Glutamatergic neuron (in vitro differentiated cells): ENCODE data around the gene KCNH6. TPM values are rescaled to one million over a fixed set of nuclear protein-coding genes. Genes with fewer than 3 reads are reported as not detected.

Experiments used
- DNase-seq: peaks from one replicate; pipeline ENCODE4 v3.0.0; 2022
- H3K27ac Mint-ChIP-seq: one replicate; pipeline ENCODE4 v1.8.0; 2020; ENCODE audit warnings: mild to moderate bottlenecking, mixed read lengths, inconsistent platforms; ENCODE audit not compliant: unreplicated experiment
- H3K27me3 Mint-ChIP-seq: one replicate; pipeline ENCODE4 v1.8.0; 2020; ENCODE audit warnings: mild to moderate bottlenecking, moderate library complexity, mixed read lengths, inconsistent platforms; ENCODE audit not compliant: unreplicated experiment
- H3K36me3 Mint-ChIP-seq: one replicate; pipeline ENCODE4 v1.8.0; 2020; ENCODE audit warnings: mild to moderate bottlenecking, mixed read lengths, inconsistent platforms; ENCODE audit not compliant: unreplicated experiment
- H3K4me1 Mint-ChIP-seq: one replicate; pipeline ENCODE4 v1.8.0; 2020; ENCODE audit warnings: mild to moderate bottlenecking, low read depth, mixed read lengths, inconsistent platforms; ENCODE audit not compliant: unreplicated experiment
- H3K4me3 Mint-ChIP-seq: one replicate; pipeline ENCODE4 v1.8.0; 2020; ENCODE audit warnings: mild to moderate bottlenecking, mixed read lengths, inconsistent platforms; ENCODE audit not compliant: unreplicated experiment
- H3K9me3 Mint-ChIP-seq: one replicate; pipeline ENCODE4 v1.8.0; 2020; ENCODE audit warnings: mild to moderate bottlenecking, moderate library complexity, mixed read lengths, inconsistent platforms; ENCODE audit not compliant: unreplicated experiment
- total RNA-seq: library from RNA; stranded (reverse); fragmentation: NEBNext Ultra II Directional; extraction: Animal tissue kit (Norgen Biotek cat#: 25700); gene quantifications from one replicate; pipeline ENCODE4 v1.2.1, GENCODE V29; 2021; ENCODE audit not compliant: unreplicated experiment
- TF ChIP-seq, protein P1 (sequence below): fragments of 200-600 bp; sonication (generic); IDR thresholded peaks from one replicate; pipeline ENCODE4 v1.5.0; 2021; ENCODE audit not compliant: partially characterized antibody, unreplicated experiment

The KCNH6 gene
- total RNA-seq, 1 donor from 2014 or later = 4.1 TPM

DNA sequence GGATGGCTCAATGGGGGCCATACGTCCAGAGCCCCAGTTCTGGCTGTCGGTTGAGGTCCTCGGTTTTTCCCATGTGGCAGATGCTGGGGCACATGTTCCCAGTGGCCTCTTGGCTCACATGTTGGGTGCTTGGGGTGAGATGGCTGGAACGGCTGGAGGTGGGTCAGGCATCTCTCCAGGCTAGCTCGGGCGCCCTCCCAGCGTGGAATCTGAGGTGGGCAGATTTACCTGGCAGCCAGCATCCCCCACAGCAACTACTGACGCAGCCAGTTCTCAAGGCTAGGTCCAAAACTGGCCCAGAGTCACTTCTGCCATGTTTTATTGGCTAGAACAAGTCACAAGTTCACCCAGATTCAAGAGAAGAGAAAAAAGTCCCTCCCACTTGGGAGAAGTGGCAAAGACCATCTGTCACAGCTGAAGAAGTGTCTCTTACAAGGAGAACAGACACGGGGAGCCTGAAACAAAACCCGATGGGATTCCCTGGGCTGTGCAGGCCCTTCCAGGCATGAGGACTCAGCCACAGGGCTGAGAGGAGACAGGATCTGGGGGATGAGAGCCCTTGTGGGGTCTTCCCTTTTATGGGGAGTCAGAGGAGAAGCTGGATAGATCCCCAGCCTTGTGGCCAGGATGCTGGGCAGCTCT, 31.1 kb upstream of the KCNH6 start:
- DNase-seq = no peak
- H3K36me3 Mint-ChIP-seq = no peaks in the 10 kb centered on the region
- no peak overlapping the region for H3K4me3 Mint-ChIP-seq
- H3K27me3 Mint-ChIP-seq = peaks cover 13% of the 10 kb centered on the region
- peak overlapping the region; percentile 12 for H3K27ac Mint-ChIP-seq
- peaks cover 17% of the 10 kb centered on the region for H3K4me1 Mint-ChIP-seq
- TF ChIP-seq, protein P1, sequence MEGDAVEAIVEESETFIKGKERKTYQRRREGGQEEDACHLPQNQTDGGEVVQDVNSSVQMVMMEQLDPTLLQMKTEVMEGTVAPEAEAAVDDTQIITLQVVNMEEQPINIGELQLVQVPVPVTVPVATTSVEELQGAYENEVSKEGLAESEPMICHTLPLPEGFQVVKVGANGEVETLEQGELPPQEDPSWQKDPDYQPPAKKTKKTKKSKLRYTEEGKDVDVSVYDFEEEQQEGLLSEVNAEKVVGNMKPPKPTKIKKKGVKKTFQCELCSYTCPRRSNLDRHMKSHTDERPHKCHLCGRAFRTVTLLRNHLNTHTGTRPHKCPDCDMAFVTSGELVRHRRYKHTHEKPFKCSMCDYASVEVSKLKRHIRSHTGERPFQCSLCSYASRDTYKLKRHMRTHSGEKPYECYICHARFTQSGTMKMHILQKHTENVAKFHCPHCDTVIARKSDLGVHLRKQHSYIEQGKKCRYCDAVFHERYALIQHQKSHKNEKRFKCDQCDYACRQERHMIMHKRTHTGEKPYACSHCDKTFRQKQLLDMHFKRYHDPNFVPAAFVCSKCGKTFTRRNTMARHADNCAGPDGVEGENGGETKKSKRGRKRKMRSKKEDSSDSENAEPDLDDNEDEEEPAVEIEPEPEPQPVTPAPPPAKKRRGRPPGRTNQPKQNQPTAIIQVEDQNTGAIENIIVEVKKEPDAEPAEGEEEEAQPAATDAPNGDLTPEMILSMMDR = no peak
- no peaks in the 10 kb centered on the region for H3K9me3 Mint-ChIP-seq

DNA sequence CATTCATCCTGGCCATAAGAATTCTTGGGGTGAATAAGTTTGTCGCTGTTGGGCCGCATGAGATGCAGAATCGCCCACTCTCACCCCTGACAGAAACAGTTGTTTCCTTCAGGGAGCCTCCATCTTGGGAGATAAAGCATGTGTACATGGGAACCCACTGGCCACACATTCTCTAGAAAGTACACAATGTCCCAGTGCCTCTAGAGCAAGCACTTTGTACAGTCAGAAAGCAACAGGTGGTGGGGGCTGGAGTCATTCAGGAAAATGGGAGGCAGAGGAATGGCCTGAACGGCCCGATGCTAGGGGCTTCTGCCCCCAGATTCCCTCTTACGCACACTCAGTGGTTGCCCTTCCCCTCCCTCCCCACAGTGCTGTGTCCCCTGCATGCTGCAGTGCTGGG, 30.2 kb upstream of the KCNH6 start:
- Mint-ChIP-seq H3K4me3 (no peak overlapping the region), H3K9me3 (no peaks in the 10 kb centered on the region), H3K27ac (no peak overlapping the region), H3K36me3 (no peaks in the 10 kb centered on the region), H3K27me3 (peaks cover 13% of the 10 kb centered on the region), H3K4me1 (peaks cover 17% of the 10 kb centered on the region)
- DNase-seq = no peak
- TF ChIP-seq, protein P1 = no peak

DNA sequence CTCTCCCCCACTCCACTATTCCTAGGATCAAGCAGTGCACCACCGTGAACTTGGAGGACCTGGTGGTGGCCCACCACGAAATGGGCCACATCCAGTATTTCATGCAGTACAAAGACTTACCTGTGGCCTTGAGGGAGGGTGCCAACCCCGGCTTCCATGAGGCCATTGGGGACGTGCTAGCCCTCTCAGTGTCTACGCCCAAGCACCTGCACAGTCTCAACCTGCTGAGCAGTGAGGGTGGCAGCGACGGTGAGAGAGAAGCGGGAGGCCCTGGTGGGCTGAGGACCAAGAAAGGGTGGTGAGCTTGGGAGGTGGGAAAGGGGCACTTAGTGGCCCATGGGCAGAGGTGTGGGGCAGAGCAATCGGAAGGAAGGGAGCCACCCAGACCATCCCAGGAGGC, 29.7 kb upstream of the KCNH6 start:
- TF ChIP-seq, protein P1 = no peak
- Mint-ChIP-seq H3K9me3 (no peaks in the 10 kb centered on the region), H3K4me3 (no peak overlapping the region), H3K27ac (no peak overlapping the region), H3K36me3 (no peaks in the 10 kb centered on the region), H3K4me1 (peaks cover 17% of the 10 kb centered on the region), H3K27me3 (peaks cover 12% of the 10 kb centered on the region)
- DNase-seq = no peak

DNA sequence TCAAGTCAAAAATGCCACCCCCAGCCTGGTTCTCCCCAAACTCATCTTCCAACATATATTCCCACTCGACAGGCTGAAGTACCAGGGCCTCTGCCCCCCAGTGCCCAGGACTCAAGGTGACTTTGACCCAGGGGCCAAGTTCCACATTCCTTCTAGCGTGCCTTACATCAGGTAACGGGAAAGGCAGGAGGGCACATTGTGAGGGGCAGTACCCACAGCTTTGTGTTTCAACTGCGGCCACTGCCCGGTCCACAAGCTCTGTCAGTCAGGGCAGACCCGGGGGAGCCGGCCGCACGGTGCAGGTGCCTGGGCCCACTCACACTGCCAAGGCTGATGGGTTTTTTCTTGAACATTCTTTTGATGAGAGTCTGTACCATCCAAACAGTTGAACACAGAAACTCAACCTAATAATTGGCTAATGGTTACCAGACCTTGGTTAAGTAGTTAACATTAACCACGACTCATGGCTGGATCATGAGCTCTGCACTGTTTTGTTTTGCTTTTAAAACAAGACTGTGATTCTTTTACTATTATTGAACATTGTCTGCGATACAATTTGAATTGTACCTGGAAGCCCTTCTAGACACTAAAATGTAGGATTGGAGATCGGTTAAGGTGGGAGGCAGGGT, 28.7 kb upstream of the KCNH6 start:
- peaks cover 9% of the 10 kb centered on the region for H3K27me3 Mint-ChIP-seq

DNA sequence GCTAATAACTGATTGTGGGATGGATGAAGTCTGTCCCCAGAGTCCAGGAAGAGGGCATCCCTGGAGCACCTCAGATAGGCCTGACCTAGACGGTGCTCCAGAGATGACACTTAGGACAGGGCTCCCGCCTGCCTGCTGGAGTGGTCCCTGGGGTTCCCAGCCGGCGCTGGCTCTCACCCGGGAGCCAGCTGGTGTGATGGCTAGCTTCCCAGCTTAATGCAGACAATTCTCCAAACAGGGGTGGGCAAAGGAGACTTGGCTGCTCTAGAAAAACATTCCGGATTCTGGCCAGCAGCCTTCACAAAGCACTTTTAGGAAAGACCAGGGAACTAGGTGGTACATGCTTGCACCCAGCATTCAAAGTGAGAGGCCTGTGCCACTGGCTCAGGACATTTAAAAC, 27.7 kb upstream of the KCNH6 start:
- no peak for DNase-seq
- Mint-ChIP-seq H3K27ac (no peak overlapping the region), H3K9me3 (peaks cover under 1% of the 10 kb centered on the region), H3K4me1 (peaks cover 10% of the 10 kb centered on the region), H3K4me3 (no peak overlapping the region), H3K36me3 (no peaks in the 10 kb centered on the region), H3K27me3 (peaks cover 8% of the 10 kb centered on the region)
- TF ChIP-seq, protein P1 = no peak

More for the DNA sequence above, 28.7 kb upstream of the KCNH6 start:
- no peaks in the 10 kb centered on the region for H3K36me3 Mint-ChIP-seq
- no peak for DNase-seq
- H3K4me1 Mint-ChIP-seq = peaks cover 14% of the 10 kb centered on the region
- no peak overlapping the region for H3K27ac Mint-ChIP-seq
- TF ChIP-seq, protein P1 = no peak
- H3K9me3 Mint-ChIP-seq = no peaks in the 10 kb centered on the region
- no peak overlapping the region for H3K4me3 Mint-ChIP-seq
